MM.1S (cell line): Measurements from ENCODE around the gene SCP2.

ENCODE experiments used
- DNase-seq: peaks from one replicate; pipeline ENCODE4 v3.0.0-alpha.2; 2015
- H2AFZ ChIP-seq: fragments of 300-600 bp; sonication (generic); 2 replicates; pipeline ENCODE4 v1.6.0; 2016; ENCODE audit warnings: antibody characterized with exemption, low read length
- H3F3A ChIP-seq: fragments of 300-600 bp; sonication (generic); 2 replicates; pipeline ENCODE4 v1.6.1; 2016; ENCODE audit warnings: mild to moderate bottlenecking, antibody characterized with exemption, low read length, moderate library complexity, mixed read lengths; ENCODE audit not compliant: insufficient read depth
- H3K27ac ChIP-seq: fragments of 300-600 bp; sonication (generic); 2 replicates; pipeline ENCODE4 v1.5.1; 2016; ENCODE audit warnings: mild to moderate bottlenecking, low read length
- H3K27me3 ChIP-seq: fragments of 300-600 bp; sonication (generic); replicated peaks from 2 replicates; pipeline ENCODE4 v1.6.0; 2016; ENCODE audit warnings: low read length; ENCODE audit not compliant: insufficient read depth
- H3K36me3 ChIP-seq: fragments of 300-600 bp; sonication (generic); replicated peaks from 2 replicates; pipeline ENCODE4 v1.6.1; 2016; ENCODE audit warnings: mild to moderate bottlenecking, low read length, mixed read lengths; ENCODE audit not compliant: insufficient read depth
- H3K4me1 ChIP-seq: fragments of 300-600 bp; sonication (generic); 2 replicates; pipeline ENCODE4 v1.6.1; 2016; ENCODE audit warnings: low read length, mixed read lengths
- H3K4me2 ChIP-seq: fragments of 300-600 bp; sonication (generic); 2 replicates; pipeline ENCODE4 v1.6.0; 2016; ENCODE audit warnings: low read depth, low read length
- H3K4me3 ChIP-seq: fragments of 300-600 bp; sonication (generic); 2 replicates; pipeline ENCODE4 v1.5.1; 2016; ENCODE audit warnings: low read length, mixed read lengths
- H3K79me2 ChIP-seq: fragments of 300-600 bp; sonication (generic); 2 replicates; pipeline ENCODE4 v1.6.1; 2016; ENCODE audit warnings: mixed run types, low read length, mixed read lengths
- H3K9ac ChIP-seq: fragments of 300-600 bp; sonication (generic); 2 replicates; pipeline ENCODE4 v1.6.1; 2016; ENCODE audit warnings: low read length, mixed read lengths
- H3K9me2 ChIP-seq: fragments of 300-600 bp; sonication (generic); replicated peaks from 2 replicates; pipeline ENCODE4 v1.6.1; 2016; ENCODE audit warnings: mild to moderate bottlenecking, low read length, mixed read lengths; ENCODE audit not compliant: insufficient read depth
- H3K9me3 ChIP-seq: fragments of 300-600 bp; sonication (generic); replicated peaks from 2 replicates; pipeline ENCODE4 v1.6.1; 2016; ENCODE audit warnings: mild to moderate bottlenecking, low read length, mixed read lengths; ENCODE audit not compliant: insufficient read depth
- H4K20me1 ChIP-seq: fragments of 300-600 bp; sonication (generic); 2 replicates; pipeline ENCODE4 v1.6.1; 2016; ENCODE audit warnings: mild to moderate bottlenecking, low read length, moderate library complexity, mixed read lengths; ENCODE audit not compliant: insufficient read depth
- EZH2 ChIP-seq: fragments of 300-600 bp; sonication (generic); optimal IDR thresholded peaks from 2 replicates; pipeline ENCODE3; 2017; ENCODE audit warnings: low read depth, mild to moderate bottlenecking, antibody characterized with exemption, low read length, mixed read lengths
- EZH2phosphoT487 ChIP-seq: fragments of 300-600 bp; sonication (generic); IDR thresholded peaks from 2 replicates; pipeline ENCODE4 v1.6.1; 2018; ENCODE audit warnings: antibody characterized with exemption, low read length
- TF ChIP-seq, protein P1 (sequence below): fragments of 300-600 bp; sonication (generic); IDR thresholded peaks from 2 replicates; pipeline ENCODE4 v1.5.1; 2016; ENCODE audit warnings: antibody characterized with exemption, low read length, mixed read lengths

Gene SCP2

DNA sequence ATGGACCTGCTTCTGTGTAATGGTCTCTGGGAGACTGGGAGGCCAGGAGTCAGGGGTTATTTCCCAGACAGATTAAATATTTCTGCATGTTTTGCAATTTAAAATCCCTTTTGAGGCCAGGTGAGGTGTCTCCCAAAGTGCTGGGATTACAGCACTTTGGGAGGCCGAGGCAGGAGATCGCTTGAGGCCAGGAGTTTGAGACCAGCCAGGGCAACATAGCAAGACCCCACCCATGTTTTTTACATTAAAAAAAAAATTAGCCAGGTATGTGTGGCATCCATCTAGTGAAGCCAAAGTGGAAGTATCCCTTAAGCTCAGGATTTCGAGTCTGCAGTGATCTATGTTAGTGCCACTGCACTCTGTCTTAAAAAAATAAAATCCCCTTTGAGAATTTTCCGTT is 39.6 kb upstream of the SCP2 start:
- no peaks in the 10 kb centered on the region for H3K9me3 ChIP-seq
- no peaks in the 10 kb centered on the region for H3F3A ChIP-seq
- H3K27ac ChIP-seq = no peak overlapping the region
- H3K9me2 ChIP-seq = no peaks in the 10 kb centered on the region
- DNase-seq = no peak
- no peaks in the 10 kb centered on the region for H3K79me2 ChIP-seq
- no peaks in the 10 kb centered on the region for H3K36me3 ChIP-seq
- no peak overlapping the region for H2AFZ ChIP-seq
- no peak overlapping the region for H3K4me3 ChIP-seq
- no peaks in the 10 kb centered on the region for H3K4me1 ChIP-seq
- TF ChIP-seq EZH2phosphoT487 (no peak), EZH2 (no peak)
- TF ChIP-seq, protein P1, sequence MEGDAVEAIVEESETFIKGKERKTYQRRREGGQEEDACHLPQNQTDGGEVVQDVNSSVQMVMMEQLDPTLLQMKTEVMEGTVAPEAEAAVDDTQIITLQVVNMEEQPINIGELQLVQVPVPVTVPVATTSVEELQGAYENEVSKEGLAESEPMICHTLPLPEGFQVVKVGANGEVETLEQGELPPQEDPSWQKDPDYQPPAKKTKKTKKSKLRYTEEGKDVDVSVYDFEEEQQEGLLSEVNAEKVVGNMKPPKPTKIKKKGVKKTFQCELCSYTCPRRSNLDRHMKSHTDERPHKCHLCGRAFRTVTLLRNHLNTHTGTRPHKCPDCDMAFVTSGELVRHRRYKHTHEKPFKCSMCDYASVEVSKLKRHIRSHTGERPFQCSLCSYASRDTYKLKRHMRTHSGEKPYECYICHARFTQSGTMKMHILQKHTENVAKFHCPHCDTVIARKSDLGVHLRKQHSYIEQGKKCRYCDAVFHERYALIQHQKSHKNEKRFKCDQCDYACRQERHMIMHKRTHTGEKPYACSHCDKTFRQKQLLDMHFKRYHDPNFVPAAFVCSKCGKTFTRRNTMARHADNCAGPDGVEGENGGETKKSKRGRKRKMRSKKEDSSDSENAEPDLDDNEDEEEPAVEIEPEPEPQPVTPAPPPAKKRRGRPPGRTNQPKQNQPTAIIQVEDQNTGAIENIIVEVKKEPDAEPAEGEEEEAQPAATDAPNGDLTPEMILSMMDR = no peak
- H3K27me3 ChIP-seq = no peaks in the 10 kb centered on the region
- peaks cover 4% of the 10 kb centered on the region; the same call in 1 of the 2 replicates for H4K20me1 ChIP-seq
- no peak overlapping the region for H3K9ac ChIP-seq
- no peak overlapping the region for H3K4me2 ChIP-seq

DNA sequence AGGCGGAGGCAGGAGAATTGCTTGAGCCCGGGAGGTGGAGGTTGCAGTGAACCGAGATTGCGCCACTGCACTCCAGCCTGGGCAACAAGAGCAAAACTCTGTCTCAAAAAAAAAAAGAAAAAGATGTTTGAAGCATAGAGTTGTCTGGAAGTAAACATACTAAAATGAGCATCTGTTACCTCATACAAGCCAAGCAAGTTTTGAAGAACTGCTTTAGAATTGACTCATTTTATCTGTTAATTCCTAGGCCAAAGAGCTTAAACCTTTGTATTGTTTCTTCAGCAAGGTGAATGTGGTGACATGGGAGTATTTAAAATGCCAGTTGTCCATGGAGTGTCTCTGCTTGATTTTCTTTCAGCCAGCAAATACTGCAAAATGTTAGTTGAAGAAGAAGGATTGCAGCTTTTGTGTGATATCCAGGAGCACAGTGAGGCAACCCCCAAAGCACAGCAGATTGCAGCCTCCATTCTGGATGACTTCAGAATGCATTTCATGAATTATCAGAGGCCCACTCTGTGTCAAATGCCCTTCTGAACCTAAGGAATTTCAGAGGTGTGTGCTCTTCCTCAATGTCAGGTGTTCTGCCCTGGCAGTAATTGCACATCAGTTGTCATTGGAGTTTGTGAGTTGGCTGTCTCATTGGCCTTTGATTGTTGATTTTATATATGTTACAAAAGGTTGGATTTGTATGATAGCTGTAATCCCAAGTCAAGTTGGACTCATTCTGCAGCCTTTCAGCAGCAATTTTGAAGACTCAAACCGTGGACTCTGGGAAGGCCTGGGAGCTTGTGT is 34.5 kb upstream of the SCP2 start:
- Histone ChIP-seq H3K27me3 (no peaks in the 10 kb centered on the region), H3K36me3 (no peaks in the 10 kb centered on the region), H3K4me1 (no peaks in the 10 kb centered on the region), H3K4me2 (no peak overlapping the region), H3K4me3 (no peak overlapping the region), H2AFZ (no peak overlapping the region), H3K9ac (no peak overlapping the region), H3K9me2 (no peaks in the 10 kb centered on the region), H3K9me3 (no peaks in the 10 kb centered on the region), H4K20me1 (peaks cover 4% of the 10 kb centered on the region; the same call in 1 of the 2 replicates), H3K27ac (no peak overlapping the region), H3F3A (no peaks in the 10 kb centered on the region), H3K79me2 (no peaks in the 10 kb centered on the region)
- no peak for DNase-seq
- TF ChIP-seq, protein P1 = no peak
- TF ChIP-seq EZH2 (no peak), EZH2phosphoT487 (no peak)

DNA sequence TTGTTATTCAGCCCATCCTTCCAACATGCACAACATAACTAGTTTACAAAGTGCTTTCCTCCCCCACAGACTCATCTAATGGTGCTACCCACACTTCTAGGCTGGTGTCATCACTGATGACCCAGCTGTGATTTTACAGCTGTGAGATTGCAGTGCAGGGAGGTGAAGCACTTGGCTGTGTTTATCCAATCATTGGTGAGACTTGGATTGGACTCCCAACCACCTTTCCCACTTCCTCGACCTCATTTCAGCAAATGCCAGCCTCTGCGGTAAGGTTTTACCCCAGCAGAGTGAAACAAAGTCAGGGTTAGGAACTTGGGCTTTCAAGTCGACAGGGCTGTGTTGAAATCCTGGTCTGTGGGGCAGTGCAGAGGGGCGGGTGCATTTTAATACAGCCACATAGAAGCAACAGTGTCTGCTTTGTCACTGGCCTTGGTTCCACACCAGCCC is 27.6 kb upstream of the SCP2 start:
- no peaks in the 10 kb centered on the region for H3K4me1 ChIP-seq
- H3K27me3 ChIP-seq = no peaks in the 10 kb centered on the region
- no peaks in the 10 kb centered on the region for H3K9me2 ChIP-seq
- H2AFZ ChIP-seq = no peak overlapping the region
- no peak overlapping the region for H3K4me2 ChIP-seq
- no peak for TF ChIP-seq EZH2phosphoT487
- TF ChIP-seq EZH2 = no peak
- H3K27ac ChIP-seq = no peak overlapping the region
- H3K79me2 ChIP-seq = no peaks in the 10 kb centered on the region
- H4K20me1 ChIP-seq = no peaks in the 10 kb centered on the region
- no peak for DNase-seq
- H3K4me3 ChIP-seq = no peak overlapping the region
- H3F3A ChIP-seq = no peaks in the 10 kb centered on the region
- no peaks in the 10 kb centered on the region for H3K9me3 ChIP-seq
- no peak overlapping the region for H3K9ac ChIP-seq
- no peaks in the 10 kb centered on the region for H3K36me3 ChIP-seq

DNA sequence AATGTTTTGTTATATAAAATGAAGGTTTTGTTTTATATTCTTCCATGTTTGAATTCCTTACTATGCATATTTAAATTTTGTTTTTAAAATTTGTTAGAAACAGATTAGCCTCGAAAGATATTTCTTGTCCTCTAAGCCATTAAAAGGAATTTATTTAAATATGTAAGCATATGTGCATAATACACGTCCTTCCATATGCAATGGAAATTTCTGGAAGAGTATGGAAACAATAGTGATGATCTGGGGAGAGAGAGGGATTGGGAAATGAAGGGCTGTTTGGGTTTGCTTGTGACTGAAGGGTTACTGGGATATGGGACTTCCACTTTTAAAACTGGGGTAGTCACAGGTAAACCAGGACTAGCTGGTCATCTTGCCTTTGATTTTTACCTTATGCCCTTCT is 26.7 kb upstream of the SCP2 start:
- H3F3A ChIP-seq = no peaks in the 10 kb centered on the region
- TF ChIP-seq EZH2phosphoT487 (no peak), EZH2 (no peak)
- no peaks in the 10 kb centered on the region for H3K79me2 ChIP-seq
- H3K36me3 ChIP-seq = no peaks in the 10 kb centered on the region
- H3K4me3 ChIP-seq = no peak overlapping the region
- H3K4me2 ChIP-seq = no peak overlapping the region
- H3K4me1 ChIP-seq = no peaks in the 10 kb centered on the region
- H4K20me1 ChIP-seq = no peaks in the 10 kb centered on the region
- H3K9me2 ChIP-seq = no peaks in the 10 kb centered on the region
- no peak for DNase-seq
- H2AFZ ChIP-seq = no peak overlapping the region
- H3K9me3 ChIP-seq = no peaks in the 10 kb centered on the region
- no peaks in the 10 kb centered on the region for H3K27me3 ChIP-seq
- no peak overlapping the region for H3K27ac ChIP-seq
- no peak overlapping the region for H3K9ac ChIP-seq
